SK-MEL-5 (cell line): ENCODE data around the gene SURF6. TPM values are rescaled to one million over a fixed set of nuclear protein-coding genes. Genes with fewer than 3 reads are reported as not detected.
"Not testable (repeated sequence)": the region's sequence is repeated elsewhere in the genome, so short reads cannot be mapped to it uniquely, and the experiment has no call there.

Experiments
- DNase-seq: peaks from one replicate; pipeline ENCODE4 v3.0.0-alpha.2; 2016; ENCODE audit warnings: low read depth, low spot score
- in situ Hi-C: cut with HindIII; loops from 2 replicates; pipeline ENCODE4 v1.10.0; 2016; ENCODE audit warnings: low sequenced_read_pairs, high pct_unique_total_duplicates, low pct_unique_long_range_greater_than_20kb
- total RNA-seq: library from RNA; depleted of rRNA; stranded (reverse); fragments of >200 nt; shearing (Covaris generic); gene quantifications from 2 replicates; pipeline ENCODE4 v1.2.3, GENCODE V29; 2014

SURF6 gene
- total RNA-seq, 1 experiment from 2014 or later = 32.3 TPM

- in situ Hi-C loops = no loop called here
- no peak for DNase-seq
Measured at GRCh38 chr9:133315997-133316396, 20.0 kb downstream of the SURF6 start.

- in situ Hi-C loops = no loop called here
Measured at GRCh38 chr9:133309608-133310007, 26.4 kb downstream of the SURF6 start.

GRCh38 chr9:133307301-133307700, 28.7 kb downstream of the SURF6 start:
- in situ Hi-C loops = no loop called here
- DNase-seq = no peak

More at GRCh38 chr9:133309608-133310007, 26.4 kb downstream of the SURF6 start:
- DNase-seq = no peak

- in situ Hi-C loops = no loop called here
- DNase-seq = no peak
Measured at GRCh38 chr9:133306242-133307204, 29.5 kb downstream of the SURF6 start.

GRCh38 chr9:133305731-133306130, 30.3 kb downstream of the SURF6 start:
- in situ Hi-C loops = no loop called here
- DNase-seq = no peak

- in situ Hi-C loops = no loop called here
- DNase-seq = no peak
Measured at GRCh38 chr9:133304477-133305377, 31.3 kb downstream of the SURF6 start.

- in situ Hi-C loops = no loop called here
- DNase-seq = no peak
Measured at GRCh38 chr9:133304158-133304470, 31.9 kb downstream of the SURF6 start.

GRCh38 chr9:133303266-133304157, 32.5 kb downstream of the SURF6 start:
- in situ Hi-C loops = no loop called here
- DNase-seq = no peak

GRCh38 chr9:133301253-133302230, 34.4 kb downstream of the SURF6 start:
- in situ Hi-C loops = no loop called here
- DNase-seq = no peak

- DNase-seq, in situ Hi-C loops: not testable (repeated sequence)
Measured at GRCh38 chr9:133299996-133300395, 36.0 kb downstream of the SURF6 start.

- DNase-seq = no peak
- in situ Hi-C loops = no loop called here
Measured at GRCh38 chr9:133294257-133294656, 41.7 kb downstream of the SURF6 start.

GRCh38 chr9:133290751-133291302, 45.2 kb downstream of the SURF6 start:
- in situ Hi-C loops = no loop called here
- DNase-seq = no peak

GRCh38 chr9:133286523-133286922, 49.5 kb downstream of the SURF6 start:
- in situ Hi-C loops = no loop called here
- no peak for DNase-seq

- in situ Hi-C loops = no loop called here
- no peak for DNase-seq
Measured at GRCh38 chr9:133285252-133285775, 50.7 kb downstream of the SURF6 start.

GRCh38 chr9:133284362-133284761, 51.6 kb downstream of the SURF6 start:
- DNase-seq = no peak
- in situ Hi-C loops = no loop called here
